NCI-H2227 (cell line): ENCODE measurements around the gene STEAP3.
"Not testable (repeated sequence)": the region's sequence is repeated elsewhere in the genome, so short reads cannot be mapped to it uniquely, and the experiment has no call there.

Experiments used
- DNase-seq: peaks from one replicate; lab custom pipeline; 2025; ENCODE audit not compliant: unreplicated experiment; lab: John Stamatoyannopoulos, UW

Gene STEAP3

DNA sequence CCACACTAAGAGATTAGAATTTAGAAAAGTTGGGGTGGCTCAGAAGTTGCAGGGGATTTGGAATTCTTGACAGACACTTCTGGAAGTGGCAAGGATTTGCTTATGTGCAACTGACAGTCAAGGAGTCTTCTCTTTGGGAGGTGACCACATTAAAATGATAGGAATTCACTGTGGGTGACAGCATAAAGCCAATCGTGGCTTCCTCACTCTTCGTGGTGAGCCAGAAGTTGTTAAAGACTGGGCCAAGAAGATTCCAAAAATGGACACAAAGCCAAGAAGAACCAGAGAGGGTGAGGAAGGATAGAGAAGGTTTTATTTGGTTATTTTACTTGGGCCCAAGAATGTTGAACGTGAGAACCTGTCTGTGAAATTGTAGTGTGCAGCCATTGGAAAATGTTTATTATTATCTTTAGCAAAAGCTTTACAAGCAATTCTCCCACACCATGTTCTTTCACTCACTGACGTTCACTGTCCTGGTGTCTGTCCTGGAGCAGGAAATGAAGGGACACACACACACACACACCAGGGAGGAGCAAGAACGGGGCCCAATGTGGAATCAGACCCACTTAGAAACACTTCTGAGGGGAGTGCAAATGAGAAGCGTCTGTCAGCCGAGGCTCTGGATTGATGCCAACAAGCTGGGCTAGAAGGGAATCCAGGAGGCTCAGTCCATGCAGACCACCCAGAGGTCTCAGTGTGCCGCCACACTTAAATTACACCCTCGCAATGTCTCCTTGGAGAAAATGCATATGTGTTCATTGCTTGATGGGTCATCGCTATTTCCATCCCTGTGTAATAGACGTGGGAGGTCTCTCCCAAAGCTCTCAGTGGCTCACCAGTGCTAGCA is 37.2 kb downstream of the STEAP3 start:
- peak; percentile 37 for DNase-seq

DNA sequence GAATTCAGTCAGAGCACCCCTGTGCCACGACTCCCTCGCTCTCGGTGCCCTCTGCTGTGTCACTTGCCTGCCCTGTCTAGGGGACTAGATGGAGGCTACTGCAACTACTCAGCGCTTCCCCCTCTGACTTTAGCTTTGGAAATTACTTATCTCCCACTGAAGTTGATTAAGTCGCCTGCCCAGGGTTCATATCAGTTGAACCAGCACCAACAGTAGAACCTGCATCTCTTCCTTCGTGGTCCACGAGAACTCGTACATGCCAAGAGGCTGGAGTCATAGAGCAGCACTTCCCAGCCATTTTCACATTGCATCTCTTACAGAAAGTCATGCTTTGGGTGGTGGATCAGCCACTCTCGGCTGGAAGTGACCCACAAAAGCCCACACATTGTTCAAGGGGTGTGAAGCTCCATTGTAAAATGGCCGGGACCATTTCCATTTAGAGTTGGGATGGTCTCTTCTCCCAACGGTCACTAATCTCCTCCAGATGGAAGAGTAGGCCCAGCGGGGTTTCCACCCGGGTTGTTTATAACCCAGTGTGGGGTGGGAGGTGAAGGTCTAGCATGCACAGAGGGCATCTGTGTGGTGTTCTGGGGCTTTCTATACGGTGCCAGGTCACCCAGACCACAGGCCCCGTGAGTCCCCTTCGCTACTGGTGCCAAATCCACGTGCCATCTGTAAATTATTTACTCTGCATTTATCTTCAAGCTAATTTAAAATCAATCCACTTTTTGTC is 38.0 kb downstream of the STEAP3 start:
- DNase-seq, result no peak

DNA sequence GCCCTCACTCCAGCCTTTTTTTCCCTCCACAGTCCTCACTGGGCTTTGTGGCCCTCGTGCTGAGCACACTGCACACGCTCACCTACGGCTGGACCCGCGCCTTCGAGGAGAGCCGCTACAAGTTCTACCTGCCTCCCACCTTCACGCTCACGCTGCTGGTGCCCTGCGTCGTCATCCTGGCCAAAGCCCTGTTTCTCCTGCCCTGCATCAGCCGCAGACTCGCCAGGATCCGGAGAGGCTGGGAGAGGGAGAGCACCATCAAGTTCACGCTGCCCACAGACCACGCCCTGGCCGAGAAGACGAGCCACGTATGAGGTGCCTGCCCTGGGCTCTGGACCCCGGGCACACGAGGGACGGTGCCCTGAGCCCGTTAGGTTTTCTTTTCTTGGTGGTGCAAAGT is 39.4 kb downstream of the STEAP3 start:
- no peak for DNase-seq

DNA sequence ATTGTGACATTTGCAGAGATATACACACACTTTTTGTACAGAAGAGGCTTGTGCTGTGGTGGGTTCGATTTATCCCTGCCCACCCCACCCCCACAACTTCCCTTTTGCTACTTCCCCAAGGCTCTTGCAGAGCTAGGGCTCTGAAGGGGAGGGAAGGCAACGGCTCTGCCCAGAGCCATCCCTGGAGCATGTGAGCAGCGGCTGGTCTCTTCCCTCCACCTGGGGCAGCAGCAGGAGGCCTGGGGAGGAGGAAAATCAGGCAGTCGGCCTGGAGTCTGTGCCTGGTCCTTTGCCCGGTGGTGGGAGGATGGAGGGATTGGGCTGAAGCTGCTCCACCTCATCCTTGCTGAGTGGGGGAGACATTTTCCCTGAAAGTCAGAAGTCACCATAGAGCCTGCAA is 40.0 kb downstream of the STEAP3 start:
- DNase-seq, result no peak

DNA sequence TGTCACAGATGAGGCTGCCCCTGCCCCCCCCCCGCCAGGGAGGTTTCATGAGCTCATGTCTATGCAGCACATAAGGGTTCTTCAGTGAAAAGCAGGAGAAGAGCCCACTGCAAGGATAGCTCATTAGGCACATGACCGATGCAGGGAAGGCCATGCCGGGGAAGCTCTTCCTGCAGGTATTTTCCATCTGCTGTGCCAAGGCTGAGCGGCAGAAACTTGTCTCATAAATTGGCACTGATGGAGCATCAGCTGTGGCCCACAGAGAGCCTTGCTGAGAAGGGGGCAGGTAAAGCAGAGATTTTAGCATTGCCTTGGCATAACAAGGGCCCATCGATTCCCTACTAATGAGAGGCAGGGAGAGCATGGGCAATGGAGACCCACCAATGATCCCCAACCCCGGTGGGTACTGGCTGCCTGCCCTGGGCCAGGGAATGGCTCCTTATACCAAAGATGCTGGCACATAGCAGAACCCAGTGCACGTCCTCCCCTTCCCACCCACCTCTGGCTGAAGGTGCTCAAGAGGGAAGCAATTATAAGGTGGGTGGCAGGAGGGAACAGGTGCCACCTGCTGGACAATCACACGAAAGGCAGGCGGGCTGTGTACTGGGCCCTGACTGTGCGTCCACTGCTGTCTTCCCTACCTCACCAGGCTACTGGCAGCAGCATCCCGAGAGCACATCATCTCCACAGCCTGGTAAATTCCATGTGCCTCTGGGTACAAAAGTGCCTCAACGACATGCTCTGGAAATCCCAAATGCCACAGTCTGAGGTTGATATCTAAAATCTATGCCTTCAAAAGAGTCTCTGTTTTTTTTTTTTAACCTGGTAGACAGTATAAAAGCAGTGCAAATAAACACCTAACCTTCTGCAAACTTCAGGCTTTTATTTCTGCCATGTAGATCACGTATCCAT is 41.4 kb downstream of the STEAP3 start:
- peak; percentile 58 for DNase-seq

DNA sequence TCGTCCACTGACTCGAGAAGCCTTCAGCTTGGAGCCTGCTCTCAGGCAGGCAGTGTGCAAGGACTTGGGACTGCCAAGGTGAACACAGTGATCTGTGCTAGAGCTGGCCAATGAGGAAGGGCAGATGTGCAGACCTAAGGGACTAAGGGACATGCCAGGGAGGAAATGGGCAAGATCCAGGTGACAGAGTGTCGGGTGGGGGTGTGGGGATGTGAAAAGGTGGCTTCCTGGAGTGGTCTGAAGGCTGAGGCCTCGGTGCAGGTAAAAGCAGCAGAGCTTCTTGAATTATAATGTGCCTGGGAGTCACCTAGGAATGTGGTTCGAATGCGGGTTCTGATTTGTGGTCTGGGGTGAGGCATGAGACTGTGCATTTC is 42.0 kb downstream of the STEAP3 start:
- no peak for DNase-seq

DNA sequence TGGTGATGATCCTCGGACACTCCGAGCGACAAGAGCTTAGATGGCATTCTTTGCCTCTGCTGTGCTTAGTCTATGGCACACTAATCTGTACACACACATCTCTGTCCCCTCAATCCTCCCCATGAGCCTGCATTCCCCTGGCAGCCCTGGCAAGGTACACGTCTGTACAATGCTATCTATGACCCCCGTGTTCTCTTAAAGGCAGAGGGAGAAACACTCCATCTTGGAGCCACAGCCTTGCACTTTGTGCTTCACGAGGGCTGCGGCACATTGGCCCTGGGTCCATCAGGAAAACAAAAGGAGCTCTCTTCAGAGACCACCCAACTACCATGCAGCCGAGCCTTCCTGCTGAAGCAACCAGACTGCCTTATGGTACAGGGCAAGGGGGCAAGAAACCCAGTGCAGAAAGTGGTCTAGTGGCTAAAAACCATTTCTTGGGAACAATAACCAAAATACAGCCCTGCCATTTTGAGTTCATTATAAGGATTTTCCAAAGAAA is 42.5 kb downstream of the STEAP3 start:
- DNase-seq, result no peak

DNA sequence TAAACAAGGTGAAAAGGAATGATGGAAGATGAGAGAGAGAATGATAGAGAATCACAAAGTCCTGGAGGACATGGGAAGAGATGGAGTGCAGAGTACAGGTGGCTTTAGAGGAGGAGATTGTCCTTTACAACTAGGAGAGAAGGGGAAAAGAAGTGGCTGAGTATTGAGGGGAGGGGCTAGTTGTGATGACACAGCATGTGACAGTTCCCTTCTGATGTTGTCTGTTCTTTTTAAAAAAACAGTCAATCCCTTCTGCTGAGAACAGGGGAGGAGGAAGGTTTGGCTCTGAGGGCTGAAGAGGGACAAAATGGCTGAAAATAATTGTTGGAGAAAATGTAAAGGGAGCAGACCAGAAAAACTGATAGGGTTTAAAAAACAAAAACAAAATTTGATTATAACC is 44.0 kb downstream of the STEAP3 start:
- no peak for DNase-seq

DNA sequence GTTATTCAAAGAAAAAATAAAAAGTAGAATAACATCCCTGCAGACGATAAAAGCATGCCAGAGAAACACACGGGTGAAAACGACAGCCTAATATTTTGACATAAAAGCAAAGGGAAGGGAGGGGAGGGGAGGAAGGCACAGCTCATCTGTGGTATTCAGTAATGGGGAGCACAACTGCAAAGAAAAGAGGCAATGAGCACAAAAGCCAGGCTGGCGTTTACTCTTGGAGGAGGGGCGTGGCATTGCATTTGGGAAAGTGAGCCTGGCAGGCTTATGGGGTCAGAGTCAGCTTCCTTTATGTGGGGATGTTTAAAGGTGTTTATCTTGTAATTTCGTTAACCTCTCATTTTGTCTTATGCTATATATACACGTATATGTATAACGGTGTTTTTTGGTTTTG is 53.2 kb downstream of the STEAP3 start:
- DNase-seq, result no peak

DNA sequence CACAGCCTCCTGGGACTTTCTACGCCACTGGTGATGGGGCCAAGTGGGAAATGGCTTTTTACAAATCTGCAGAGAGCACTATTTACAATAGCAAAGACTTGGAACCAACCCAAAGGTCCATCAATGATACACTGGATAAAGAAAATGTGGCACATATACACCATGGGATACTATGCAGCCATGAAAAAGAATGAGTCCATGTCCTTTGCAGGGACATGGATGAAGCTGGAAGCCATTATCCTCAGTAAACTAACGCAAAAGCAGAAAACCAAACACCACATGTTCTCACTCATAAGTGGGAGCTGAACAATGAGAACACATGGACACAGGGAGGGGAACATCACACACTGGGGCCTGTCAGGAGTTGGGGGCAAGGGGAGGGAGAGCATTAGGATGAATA is 54.8 kb downstream of the STEAP3 start:
- DNase-seq, result not testable (repeated sequence)

DNA sequence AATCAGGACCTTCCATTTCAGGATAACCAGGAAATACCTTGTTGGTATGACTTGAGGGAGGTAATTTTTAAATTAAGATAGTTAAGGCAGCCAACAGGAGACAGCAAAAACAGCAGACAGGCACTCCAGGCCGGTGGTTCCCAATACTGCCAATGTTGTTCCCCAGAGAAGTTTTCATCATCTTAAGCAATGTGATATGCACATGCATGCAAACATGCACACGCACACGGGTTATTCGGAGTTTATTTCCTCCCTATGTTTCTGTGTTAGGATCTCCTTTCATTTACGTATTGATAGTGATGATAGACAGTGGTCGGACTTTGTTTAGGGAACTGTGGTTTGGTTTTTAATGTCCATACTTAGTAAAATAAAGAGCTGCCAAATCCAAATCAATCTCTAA is 55.3 kb downstream of the STEAP3 start:
- DNase-seq, result no peak

DNA sequence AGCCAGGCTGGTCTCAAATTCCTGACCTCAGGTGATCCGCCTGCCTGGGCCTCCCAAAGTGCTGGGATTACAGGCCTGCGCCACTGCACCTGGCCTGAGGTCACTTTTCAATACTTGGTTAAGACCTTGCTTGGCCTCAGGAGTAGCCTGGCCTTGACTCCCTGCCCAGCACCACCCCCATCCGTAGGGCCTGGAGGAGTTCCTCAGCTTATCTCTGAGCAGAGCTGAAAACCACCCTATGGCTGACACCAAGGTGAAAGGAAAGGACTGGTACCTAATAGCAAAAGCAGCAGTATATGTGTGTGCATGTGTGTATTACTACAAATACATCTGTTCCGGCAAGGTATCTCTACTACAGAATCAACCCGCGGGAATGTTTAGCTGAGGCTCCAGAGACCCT is 56.0 kb downstream of the STEAP3 start:
- DNase-seq, result no peak

DNA sequence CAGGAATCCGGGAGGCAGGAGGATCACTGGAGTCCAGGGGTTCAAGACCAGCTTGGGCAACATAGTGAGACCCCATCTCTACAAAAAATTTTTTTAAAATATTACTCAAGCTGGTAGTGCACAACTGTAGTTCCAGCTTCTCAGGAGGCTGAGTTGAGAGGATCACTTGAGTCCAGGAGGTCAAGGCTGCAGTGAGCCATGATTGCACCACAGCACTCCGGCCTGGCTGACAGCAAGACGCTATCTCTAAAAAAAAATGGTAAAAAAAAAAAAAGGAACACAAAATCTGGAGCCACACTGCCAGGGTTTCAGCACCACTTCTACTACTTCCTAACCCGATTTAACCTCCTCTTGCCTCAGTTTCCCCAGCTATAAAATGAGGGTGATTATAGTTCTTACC is 57.0 kb downstream of the STEAP3 start:
- no peak for DNase-seq

DNA sequence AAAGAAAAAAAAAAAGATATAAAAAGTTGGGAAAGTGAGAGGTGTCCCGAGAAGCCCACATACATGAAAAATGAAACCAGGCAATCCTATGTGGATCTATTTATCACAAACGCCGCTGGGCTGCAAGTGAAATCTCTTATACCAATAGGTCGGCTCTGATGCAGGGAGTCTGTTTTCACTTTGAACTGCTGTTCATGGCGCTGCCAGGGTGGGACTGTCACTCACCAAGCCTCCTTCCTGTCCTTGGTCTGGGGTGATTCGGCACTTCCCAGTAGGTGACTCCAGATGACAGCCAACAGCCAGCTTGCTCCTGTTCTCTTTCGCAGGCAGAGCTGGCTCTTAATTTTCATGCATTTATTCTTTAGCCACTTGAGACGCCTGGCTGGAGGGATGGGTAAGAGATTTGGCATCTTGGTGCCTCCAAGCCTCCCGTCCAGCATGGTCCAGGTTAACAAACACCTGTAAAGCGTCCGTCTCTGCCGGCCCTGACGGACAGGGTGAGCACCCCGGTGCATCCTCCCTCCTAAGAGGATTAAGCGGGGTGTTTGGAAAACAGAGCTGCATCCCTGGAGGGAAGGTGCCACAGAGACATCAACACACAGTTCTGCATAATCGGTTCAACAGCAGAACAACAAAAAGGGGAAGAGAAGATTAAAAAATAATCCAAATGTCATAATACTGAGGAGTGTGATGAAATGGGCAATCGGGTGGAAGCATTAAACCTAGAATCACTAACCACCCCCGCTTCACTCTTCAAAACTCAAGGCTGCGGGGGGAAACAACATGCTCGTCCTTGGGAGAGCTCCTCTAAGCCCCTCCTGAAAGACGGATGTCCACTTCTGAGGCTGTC is 58.7 kb downstream of the STEAP3 start:
- no peak for DNase-seq

DNA sequence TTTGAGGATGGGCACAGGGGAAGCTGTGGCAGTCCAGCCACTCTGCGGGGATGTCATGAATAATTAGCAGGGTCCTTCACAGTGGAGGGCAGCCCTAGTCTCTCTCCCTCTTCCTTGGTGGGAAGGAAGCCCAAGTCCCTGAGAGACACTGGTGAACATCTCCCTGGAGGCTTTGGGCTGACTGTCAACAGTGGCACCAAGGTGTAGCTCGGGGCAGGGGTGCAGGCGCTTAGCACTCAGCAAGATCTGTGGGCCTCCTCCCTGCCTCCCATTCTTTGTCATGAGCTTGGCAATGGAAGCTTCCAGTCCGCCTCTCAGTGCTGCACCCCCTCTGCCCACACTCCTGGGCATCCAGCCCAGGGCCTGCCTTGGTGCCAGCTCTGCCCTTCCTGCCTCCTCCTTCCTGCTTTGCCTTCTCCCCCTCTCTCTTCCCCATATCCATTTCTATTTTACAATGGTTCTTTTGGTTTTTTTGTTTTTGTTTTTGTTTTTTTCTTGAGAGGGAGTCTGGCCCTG is 59.4 kb downstream of the STEAP3 start:
- DNase-seq, result no peak

DNA sequence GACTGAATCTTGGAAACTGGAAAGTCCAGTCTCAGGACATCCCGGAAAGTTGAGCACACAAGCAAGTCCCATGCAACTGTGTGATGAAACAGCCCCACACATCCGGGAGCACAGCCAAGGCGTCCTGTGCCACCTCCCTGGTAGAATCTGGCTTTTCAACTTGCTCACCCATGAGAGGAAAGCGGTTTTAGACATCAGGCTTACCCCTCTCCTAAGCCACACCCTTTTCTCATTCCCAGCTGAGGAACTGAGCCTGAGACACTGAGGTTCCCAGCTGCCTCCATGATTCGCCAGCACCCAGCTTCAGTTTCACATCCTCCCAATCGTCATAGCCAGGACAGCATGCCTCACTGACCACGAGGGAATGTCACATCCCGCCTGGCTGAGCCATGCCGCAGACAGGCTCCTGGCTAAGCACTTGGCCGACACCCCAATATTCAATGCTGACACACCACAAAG is 60.3 kb downstream of the STEAP3 start:
- no peak for DNase-seq

DNA sequence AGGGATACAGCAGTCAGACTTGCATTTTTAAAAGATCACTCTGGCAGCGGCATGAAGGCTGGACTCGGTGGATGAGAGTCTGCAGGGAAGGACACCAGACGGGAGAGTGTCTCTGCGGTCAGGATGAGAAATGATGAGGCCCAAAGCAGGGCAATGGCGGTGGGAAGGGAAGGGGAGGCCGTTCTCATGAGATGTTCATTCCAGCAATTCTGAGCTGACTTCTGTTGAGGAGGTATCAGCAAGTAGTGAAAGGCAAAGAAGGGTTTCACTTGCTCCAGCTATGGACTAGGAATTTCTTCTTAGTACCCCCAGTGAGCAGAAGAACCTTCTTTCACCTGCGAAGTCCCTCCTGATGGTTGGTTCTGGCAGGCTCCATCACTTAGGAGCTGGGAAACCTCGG is 63.0 kb downstream of the STEAP3 start:
- no peak for DNase-seq

DNA sequence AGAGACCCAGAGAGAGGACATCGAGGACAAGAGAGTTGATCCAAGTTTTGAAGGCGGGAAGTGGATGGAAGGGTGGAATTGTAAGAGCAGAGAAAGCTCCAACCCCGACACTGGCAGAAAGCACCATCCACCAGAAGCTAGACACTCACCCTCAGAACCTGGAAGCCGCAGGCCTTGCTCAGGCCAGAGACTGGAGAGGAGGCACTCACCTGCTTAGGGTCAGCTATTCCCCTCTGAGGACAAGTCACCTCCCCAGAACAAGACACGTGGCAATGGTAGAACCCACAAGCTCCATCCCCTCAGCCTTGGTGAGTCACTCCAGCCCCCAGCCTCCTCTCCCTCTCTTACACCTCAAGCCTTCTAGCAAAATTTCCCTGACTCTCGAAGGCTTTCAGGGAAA is 64.9 kb downstream of the STEAP3 start:
- no peak for DNase-seq

DNA sequence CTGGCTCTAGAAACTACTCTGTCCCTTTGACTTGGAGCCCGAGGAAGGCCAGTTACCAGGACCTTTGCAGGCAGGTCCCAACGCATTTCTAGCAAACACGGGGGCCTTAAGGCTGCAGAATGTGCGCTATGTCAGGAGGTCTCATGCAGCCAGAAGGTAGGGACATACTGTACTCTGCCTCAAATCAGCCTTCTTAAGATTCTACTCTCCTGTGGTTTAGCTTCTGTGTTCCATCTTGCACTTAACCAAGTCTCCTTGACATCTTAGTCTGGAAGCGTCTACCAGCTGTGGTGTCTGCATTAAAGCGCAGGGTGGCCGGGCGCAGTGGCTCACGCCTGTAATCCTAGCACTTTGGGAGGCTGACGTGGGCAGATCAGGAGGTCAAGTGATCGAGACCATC is 65.5 kb downstream of the STEAP3 start:
- no peak for DNase-seq

DNA sequence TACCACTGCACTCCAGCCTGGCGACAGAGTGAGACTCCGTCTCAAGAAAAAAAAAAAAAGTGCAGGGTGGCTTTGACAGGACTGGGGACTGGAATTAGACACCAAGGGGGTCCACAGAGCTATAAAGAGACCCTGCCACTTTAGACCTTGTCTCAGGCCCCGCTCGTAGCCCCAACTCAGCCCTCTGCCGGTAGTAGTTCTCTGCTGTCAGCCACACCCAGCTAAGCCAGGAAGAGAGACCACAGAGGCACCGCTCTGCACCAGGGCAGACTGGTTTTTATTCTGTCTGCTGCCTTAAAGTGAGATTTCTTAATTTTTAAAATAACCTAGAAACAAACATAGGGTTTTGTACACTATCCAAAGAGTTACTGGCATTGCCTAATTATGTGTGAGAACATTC is 66.0 kb downstream of the STEAP3 start:
- DNase-seq, result no peak
